AG04450 (cell line): ENCODE measurements around the gene NTRK2. TPM values are rescaled to one million over a fixed set of nuclear protein-coding genes. Genes with fewer than 3 reads are reported as not detected.

Source experiments
- CTCF ChIA-PET: fragments of 300-600, 350-600 bp; formaldehyde crosslinking; extraction: SDS; loops from one replicate; lab custom pipeline; 2022; ENCODE audit warnings: antibody characterized with exemption, inconsistent platforms; lab: Charles Lee
- POLR2A ChIA-PET: fragments of 350-600 bp; formaldehyde crosslinking; extraction: SDS; loops from one replicate; lab custom pipeline; 2021; ENCODE audit warnings: antibody characterized with exemption, inconsistent platforms; lab: Yijun Ruan, JAX
- DNase-seq: peaks from one replicate; pipeline ENCODE4 v3.0.0-alpha.2; 2011; ENCODE audit warnings: low read depth, low spot score
- H3K27ac ChIP-seq: one replicate; pipeline ENCODE4 v1.5.1; 2012; ENCODE audit warnings: low read depth, low read length, control low read depth
- H3K27me3 ChIP-seq: one replicate; pipeline ENCODE4 v1.6.0; 2012; ENCODE audit warnings: low read length; ENCODE audit not compliant: control insufficient read depth, insufficient read depth
- H3K4me3 ChIP-seq: 2 replicates; pipeline ENCODE4 v1.5.1; 2011; ENCODE audit warnings: mild to moderate bottlenecking, low read depth, low read length, control low read depth
- H3K9me3 ChIP-seq: 2 replicates; pipeline ENCODE4 v1.5.1; 2012; ENCODE audit warnings: low read length; ENCODE audit not compliant: control insufficient read depth, insufficient read depth
- CTCF ChIP-seq: IDR thresholded peaks from 2 replicates; pipeline ENCODE4 v1.5.1; 2011; ENCODE audit warnings: low read depth, low read length, control low read depth, inconsistent platforms
- polyA plus RNA-seq: library from polyadenylated mRNA; depleted of rRNA; stranded (reverse); fragments of >200 nt; gene quantifications from 2 replicates; pipeline ENCODE4 v1.2.3, GENCODE V29; 2011

NTRK2 gene
- polyA plus RNA-seq, 1 experiment: not detected

GRCh38 chr9:84709056-84709455 is 39.5 kb downstream of the NTRK2 start:
- POLR2A ChIA-PET: no interaction called here
- no peaks in the 10 kb centered on the region for H3K27me3 ChIP-seq
- no peak overlapping the region for H3K27ac ChIP-seq
- H3K4me3 ChIP-seq: no peak overlapping the region
- CTCF ChIA-PET: no interaction called here
- H3K9me3 ChIP-seq: peaks cover 4% of the 10 kb centered on the region
- no peak for TF ChIP-seq CTCF
- no peak for DNase-seq

- POLR2A ChIA-PET: no interaction called here
- no peaks in the 10 kb centered on the region for H3K27me3 ChIP-seq
- no peak overlapping the region for H3K27ac ChIP-seq
- TF ChIP-seq CTCF: no peak
- no peak for DNase-seq
- H3K4me3 ChIP-seq: no peak overlapping the region
- no peaks in the 10 kb centered on the region for H3K9me3 ChIP-seq
- CTCF ChIA-PET: no interaction called here
Observed at GRCh38 chr9:84710701-84711397, 41.3 kb downstream of the NTRK2 start.

- POLR2A ChIA-PET: no interaction called here
- no peaks in the 10 kb centered on the region for H3K9me3 ChIP-seq
- no peak overlapping the region for H3K4me3 ChIP-seq
- no peak overlapping the region for H3K27ac ChIP-seq
- DNase-seq: no peak
- CTCF ChIA-PET: no interaction called here
- TF ChIP-seq CTCF: no peak
- H3K27me3 ChIP-seq: no peaks in the 10 kb centered on the region
Observed at GRCh38 chr9:84711398-84711777, 41.9 kb downstream of the NTRK2 start.

- no peak for DNase-seq
- no peak for TF ChIP-seq CTCF
- POLR2A ChIA-PET: no interaction called here
- Histone ChIP-seq H3K27ac (no peak overlapping the region), H3K27me3 (no peaks in the 10 kb centered on the region), H3K4me3 (no peak overlapping the region), H3K9me3 (no peaks in the 10 kb centered on the region)
- CTCF ChIA-PET: no interaction called here
Observed at GRCh38 chr9:84711936-84712335, 42.4 kb downstream of the NTRK2 start.

- CTCF ChIA-PET: no interaction called here
Observed at GRCh38 chr9:84716217-84716616, 46.7 kb downstream of the NTRK2 start.

More at GRCh38 chr9:84716217-84716616, 46.7 kb downstream of the NTRK2 start:
- H3K9me3 ChIP-seq: no peaks in the 10 kb centered on the region
- TF ChIP-seq CTCF: no peak
- H3K4me3 ChIP-seq: no peak overlapping the region
- H3K27me3 ChIP-seq: no peaks in the 10 kb centered on the region
- POLR2A ChIA-PET: no interaction called here
- no peak overlapping the region for H3K27ac ChIP-seq
- no peak for DNase-seq
